Fibroblast of skin of back (primary cell): ENCODE results near the gene GJD3. TPM values are rescaled to one million over a fixed set of nuclear protein-coding genes. Genes with fewer than 3 reads are reported as not detected.
"Not testable (repeated sequence)": the region's sequence is repeated elsewhere in the genome, so short reads cannot be mapped to it uniquely, and the experiment has no call there.

Experiments
- DNase-seq: peaks from one replicate; pipeline ENCODE4 v3.0.0-alpha.2; 2013
- polyA plus RNA-seq, 2 experiments: library from polyadenylated mRNA; unstranded; fragments of 120-200 nt; gene quantifications; one replicate each; pipeline ENCODE4 v1.2.1, GENCODE V29; 2013; ENCODE audit not compliant: insufficient read length in 2 of 2

The GJD3 gene, protein sequence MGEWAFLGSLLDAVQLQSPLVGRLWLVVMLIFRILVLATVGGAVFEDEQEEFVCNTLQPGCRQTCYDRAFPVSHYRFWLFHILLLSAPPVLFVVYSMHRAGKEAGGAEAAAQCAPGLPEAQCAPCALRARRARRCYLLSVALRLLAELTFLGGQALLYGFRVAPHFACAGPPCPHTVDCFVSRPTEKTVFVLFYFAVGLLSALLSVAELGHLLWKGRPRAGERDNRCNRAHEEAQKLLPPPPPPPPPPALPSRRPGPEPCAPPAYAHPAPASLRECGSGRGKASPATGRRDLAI
- polyA plus RNA-seq (2013, experiment 1 of 2; ENCODE audit: insufficient read length), result 0.30 TPM
- 0.22 TPM for polyA plus RNA-seq (2013, experiment 2 of 2; ENCODE audit: insufficient read length)

DNA sequence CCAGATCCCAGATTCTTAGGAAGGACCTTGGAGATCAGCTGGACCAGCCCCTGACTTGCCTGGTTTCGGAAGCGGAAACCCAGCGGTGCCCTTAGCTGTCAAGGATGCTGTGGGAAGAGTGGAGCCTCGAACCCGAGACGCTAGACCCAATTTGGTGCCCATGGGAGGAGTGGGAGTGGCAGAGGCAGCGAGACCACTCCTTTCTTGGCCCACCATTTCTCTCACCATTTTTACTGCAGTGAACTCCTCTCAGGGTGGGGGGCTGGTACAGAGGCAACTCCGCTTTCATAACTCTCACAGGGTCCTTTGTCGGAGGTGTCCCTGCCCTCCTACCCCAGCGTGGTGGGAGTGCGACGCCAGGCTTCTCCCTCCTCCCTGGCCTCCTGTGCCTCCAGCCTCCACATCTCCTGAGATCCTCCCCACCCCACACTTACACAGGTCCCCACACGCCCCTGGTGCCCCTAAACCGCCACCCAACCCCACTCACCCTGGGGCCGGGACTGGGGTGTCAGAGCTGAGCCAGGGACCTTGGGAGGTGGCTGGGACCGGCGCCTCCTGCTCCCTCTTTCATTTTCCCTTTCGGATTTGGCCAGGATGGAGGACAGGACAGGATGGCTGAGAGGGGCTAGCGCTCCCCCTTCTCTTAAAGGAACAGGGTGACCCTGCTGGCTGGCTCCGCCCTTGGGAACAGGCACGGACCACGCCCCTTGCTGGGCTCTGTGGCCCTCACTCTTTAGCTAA lies at the start of gene GJD3:
TSS of gene GJD3 (minus strand) at position 617 of the 741 bp plus-strand sequence. CDS start 922 bp downstream, outside the sequence.
- no peak for DNase-seq

- not testable (repeated sequence) for DNase-seq
Observed at GRCh38 chr17:40414312-40414711, 49.8 kb upstream of the GJD3 start.

GRCh38 chr17:40412880-40413279 lies 48.3 kb upstream of the GJD3 start:
- DNase-seq, result no peak

DNA sequence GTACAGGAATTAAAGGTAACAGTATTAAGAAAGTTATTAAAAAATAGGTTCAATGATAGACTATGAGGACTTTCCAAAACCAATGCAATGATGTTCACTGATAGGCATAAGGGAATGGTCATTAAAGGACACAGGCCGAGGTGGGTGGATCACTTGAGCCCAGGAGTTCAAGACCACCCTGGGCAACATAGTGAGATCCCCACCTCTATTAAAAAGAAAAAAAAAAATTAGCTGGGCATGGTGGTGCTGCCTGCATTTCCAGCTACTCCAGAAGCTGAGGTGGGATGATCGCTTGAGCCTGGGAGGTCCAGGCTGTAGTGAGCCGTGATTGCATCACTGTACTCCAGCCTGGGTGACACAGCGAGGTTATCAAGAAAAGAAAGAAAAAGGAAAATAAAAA lies 47.3 kb upstream of the GJD3 start:
- DNase-seq, result no peak

DNA sequence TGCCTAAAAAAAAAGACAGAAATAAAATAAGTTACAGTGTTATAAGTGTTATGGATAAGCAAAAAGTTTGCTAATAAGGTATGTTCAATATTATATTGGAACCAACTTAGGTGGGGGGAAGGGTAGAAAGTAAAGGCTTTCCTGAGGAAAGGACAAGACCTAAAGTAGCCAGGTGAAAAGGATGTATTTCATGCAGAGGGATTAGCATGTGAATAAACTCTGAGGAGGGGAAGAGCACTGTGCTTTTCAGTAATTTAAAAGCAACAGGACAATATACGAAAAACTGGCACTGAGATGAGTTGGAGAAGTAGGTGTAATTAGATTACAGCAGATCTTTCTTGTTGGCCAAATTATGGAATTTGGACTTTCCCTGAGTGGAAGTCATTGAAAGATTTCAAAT lies 45.5 kb upstream of the GJD3 start:
- no peak for DNase-seq

DNA sequence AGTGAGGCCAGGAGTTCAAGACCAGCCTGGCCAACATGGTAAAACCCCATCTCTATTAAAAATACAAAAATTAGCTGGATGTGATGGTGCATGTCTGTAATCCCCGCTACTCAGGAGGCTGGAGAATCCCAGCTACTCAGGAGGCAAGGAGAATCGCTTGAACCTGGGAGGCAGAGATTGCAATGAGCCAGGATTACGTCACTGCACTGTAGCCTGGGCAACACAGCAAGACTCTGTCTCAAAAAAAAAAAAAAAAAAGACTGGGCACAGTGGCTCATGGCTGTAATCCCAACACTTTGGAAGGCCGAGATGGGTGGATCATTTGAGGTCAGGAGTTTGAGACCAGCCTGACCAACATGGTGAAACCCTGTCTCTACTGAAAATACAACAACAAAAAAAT lies 45.0 kb upstream of the GJD3 start:
- DNase-seq, result not testable (repeated sequence)

GRCh38 chr17:40407460-40407859 lies 42.9 kb upstream of the GJD3 start:
- no peak for DNase-seq

DNA sequence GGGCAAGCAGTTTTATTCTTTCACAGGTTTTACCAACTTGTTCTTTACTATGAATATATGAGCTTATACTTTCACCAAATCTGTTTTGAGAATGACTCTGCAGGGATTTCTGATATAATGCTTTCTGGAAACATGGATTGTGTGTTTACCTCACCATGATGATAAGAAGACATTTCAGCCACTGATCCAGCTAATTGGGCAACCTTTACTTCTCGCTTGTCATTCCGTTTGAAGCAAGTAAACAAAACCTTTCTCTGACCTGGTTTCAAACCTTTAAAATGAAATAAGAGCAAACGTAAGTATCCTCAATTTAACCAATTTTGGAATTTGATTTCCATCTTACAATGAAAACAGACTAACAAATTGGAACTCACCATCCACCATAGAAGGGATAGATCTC lies 39.5 kb upstream of the GJD3 start:
- no peak for DNase-seq

DNA sequence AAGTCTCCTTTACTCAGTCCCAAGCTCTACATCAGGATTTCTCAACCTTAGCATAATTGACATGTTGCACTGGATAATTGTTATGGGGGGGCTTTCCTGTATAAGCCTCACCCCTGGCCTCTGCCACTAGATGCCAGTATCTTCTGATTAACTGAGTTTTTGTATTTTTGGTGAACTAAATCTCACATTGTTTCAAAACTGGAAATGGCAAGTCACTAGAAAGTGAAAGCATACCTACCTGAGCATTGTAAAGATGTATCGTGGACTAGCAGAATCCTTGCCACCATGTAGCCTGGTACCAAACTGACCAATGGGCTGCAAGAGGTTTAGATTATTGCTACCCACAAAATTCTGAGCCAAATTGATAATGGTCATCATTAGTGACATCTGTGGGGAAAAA lies 38.1 kb upstream of the GJD3 start:
- no peak for DNase-seq

DNA sequence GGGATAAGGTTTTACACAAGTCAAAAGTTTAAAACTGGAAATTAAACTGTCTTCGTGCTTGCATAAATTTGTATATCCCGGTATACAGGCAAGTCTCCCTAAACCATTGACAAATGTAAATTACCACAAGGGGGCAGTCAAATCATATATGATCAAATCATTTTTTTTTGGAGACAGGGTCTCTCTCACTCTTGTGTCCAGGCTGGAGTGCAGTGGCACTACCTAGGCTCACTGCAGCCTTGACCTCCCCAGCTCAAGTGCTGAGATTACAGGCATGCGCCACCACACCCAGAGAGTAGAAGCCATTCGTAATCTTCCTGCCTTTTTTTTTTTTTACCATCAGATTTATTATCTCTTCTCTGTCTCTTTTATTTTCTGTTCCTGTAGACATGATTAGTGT lies 34.6 kb upstream of the GJD3 start:
- DNase-seq, result peak; percentile 64

- DNase-seq, result not testable (repeated sequence)
Observed at GRCh38 chr17:40386555-40386954, 22.0 kb upstream of the GJD3 start.

DNA sequence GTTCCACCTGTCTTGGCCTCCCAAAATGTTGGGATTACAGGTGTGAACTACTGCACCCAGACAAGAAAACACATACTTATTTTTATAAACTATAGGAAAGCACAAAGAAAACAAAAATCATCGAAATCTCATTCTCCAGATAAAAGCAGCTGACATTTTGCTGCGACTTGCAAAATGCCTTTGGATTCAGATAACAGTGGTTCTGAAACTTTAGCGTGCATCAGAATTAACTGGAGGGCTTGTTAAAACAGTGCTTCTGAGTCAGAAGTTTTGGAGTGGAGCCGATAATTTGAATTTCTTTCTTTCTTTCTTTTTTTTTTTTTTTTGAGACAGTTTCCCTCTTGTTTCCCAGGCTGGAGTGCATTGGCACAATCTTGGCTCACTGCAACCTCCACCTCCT lies 17.7 kb upstream of the GJD3 start:
- no peak for DNase-seq

DNA sequence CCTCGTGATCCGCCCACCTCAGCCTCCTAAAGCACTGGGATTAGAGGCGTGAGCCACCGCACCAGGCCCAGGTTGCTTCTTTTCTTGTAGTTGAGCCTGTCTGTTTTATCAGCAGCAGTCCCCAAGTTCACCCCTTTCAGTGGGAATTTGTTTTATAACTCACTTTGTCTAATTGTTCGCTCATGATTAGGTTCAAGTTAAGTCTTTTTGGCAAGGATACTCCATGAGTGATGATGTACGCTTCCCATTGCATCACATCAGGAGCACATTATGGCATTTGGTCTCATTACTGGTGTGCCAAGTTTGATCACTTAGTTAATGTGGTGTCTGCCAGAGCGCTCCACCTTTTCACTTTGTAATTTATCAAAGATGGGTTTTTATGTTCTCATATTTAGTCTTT lies 14.4 kb upstream of the GJD3 start:
- no peak for DNase-seq

DNA sequence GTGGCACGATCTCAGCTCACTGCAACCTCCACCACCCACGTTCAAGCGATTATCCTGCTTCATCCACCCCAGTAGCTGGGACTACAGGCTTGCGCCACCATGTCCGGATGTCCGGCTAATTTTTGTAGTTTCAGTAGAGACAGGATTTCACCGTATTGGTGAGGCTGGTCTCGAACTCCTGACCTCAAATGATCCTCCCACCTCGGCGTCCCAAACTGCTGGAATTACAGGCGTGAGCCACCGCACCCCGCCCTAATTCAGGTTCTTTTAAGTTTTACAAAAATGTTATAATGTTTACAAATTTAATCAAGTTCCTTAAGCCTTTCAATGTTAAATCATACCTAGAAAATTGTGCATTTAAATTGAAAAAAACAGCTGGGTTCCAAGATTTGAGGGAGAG lies 13.3 kb upstream of the GJD3 start:
- no peak for DNase-seq

DNA sequence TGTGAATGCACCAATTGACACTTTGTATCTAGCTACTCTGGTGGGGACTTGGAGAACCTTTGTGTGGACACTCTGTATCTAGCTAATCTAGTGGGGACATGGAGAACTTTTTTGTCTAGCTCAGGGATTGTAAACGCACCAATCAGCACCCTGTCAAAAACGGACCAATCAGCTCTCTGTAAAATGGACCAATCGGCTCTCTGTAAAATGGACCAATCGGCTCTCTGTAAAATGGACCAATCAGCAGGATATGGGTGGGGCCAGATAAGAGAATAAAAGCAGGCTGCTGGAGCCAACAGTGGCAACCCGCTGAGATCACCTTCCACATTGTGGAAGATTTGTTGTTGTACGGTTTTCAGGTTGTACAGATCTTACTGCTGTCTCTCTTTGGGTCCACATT lies 12.0 kb upstream of the GJD3 start:
- not testable (repeated sequence) for DNase-seq

DNA sequence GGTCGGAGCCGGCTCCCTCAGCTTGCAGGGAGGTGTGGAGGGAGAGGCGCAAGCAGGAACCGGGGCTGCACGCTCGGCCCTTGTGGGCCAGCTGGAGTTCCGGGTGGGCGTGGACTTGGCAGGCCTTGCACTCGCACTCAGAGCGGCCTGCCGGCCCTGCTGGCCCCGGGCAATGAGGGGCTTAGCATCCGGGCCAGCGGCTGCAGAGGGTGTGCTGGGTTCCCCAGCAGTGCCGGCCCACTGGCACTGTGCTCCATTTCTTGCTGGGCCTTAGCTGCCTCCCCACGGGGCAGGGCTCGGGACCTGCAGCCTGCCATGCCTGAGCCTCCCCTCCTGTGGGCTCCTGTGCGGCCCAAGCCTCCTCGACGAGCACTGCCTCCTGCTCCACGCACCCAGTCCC lies 11.2 kb upstream of the GJD3 start:
- DNase-seq, result not testable (repeated sequence)

- DNase-seq, result no peak
Observed at GRCh38 chr17:40374821-40375498, 10.4 kb upstream of the GJD3 start.

- no peak for DNase-seq
Observed at GRCh38 chr17:40373999-40374398, 9.5 kb upstream of the GJD3 start.

- peak; percentile 57 for DNase-seq
Observed at GRCh38 chr17:40373324-40373723, 8.8 kb upstream of the GJD3 start.

- not testable (repeated sequence) for DNase-seq
Observed at GRCh38 chr17:40372644-40373043, 8.1 kb upstream of the GJD3 start.

- no peak for DNase-seq
Observed at GRCh38 chr17:40372031-40372430, 7.5 kb upstream of the GJD3 start.

GRCh38 chr17:40371261-40371929 lies 6.9 kb upstream of the GJD3 start:
- DNase-seq, result peak; percentile 30

DNA sequence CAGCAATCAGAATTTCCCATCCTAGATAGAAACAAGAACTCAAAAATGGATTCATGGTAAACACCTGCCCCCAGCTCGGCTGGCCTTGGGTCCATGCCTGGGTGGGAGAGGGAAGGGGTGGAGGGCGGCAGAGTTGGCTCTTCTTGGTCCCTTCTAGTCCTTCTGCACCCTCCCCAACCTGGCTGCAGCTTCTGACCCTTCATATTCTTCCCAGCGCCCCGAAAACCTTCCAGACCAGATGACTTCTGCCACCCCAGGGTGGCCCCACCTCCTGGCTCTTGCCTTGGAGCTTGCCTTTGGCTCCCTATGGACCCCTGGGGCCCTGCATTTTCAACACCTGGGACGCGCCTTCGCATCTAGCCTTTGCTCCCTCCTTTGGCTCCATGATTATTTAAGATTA lies 5.4 kb upstream of the GJD3 start:
- no peak for DNase-seq
